Sigmoid colon (tissue), 7 donors: ENCODE measurements around the gene FAM200A. TPM values are rescaled to one million over a fixed set of nuclear protein-coding genes. Genes with fewer than 3 reads are reported as not detected.

ENCODE experiments used
- DNase-seq: peaks from one replicate; pipeline ENCODE4 v3.0.0-alpha.2; 2019
- H3K27ac ChIP-seq, 4 donors: fragments of 200-600 bp; sonication (generic); one replicate each; pipeline ENCODE4 v1.5.1; 2016 to 2019; ENCODE audit warnings: mild to moderate bottlenecking in 1 of 4
- H3K27me3 ChIP-seq, 3 donors: fragments of 200-600 bp; sonication (generic); one replicate each; pipeline ENCODE4 v1.5.1; 2019; ENCODE audit warnings: mild to moderate bottlenecking in 1 of 3
- H3K36me3 ChIP-seq, 4 donors: fragments of 200-600 bp; sonication (generic); one replicate each; pipeline ENCODE4 v1.5.1; 2016 to 2019
- H3K4me1 ChIP-seq, 4 donors: fragments of 200-600 bp; sonication (generic); one replicate each; pipeline ENCODE4 v1.5.1; 2017 to 2019
- H3K4me3 ChIP-seq, 4 donors: fragments of 200-600 bp; sonication (generic); one replicate each; pipeline ENCODE4 v1.5.1; 2017 to 2019; ENCODE audit warnings: mild to moderate bottlenecking in 2 of 4, moderate library complexity in 1 of 4
- H3K9me3 ChIP-seq, 4 donors: fragments of 200-600 bp in 3 of 4; sonication (generic) in 3 of 4; one replicate each; pipeline versions ENCODE4 v1.5.1 to v1.6.1; 2013 to 2019
- CTCF ChIP-seq, 4 experiments: fragments of 450-650 bp in 3 of 4; fragments of 200-600 bp in 1 of 4; IDR thresholded peaks; one replicate each; pipeline ENCODE4 v1.5.1; 2016 to 2019; ENCODE audit warnings: antibody characterized with exemption in 4 of 4, mild to moderate bottlenecking in 3 of 4, moderate library complexity in 2 of 4
- EP300 ChIP-seq, 4 donors: sonication (generic); formaldehyde crosslinking; IDR thresholded peaks; one replicate each; pipeline ENCODE4 v1.6.1; 2017; ENCODE audit warnings: antibody characterized with exemption in 4 of 4
- POLR2A ChIP-seq, 2 donors: fragments of 450-650 bp; IDR thresholded peaks; one replicate each; pipeline ENCODE4 v1.6.1; 2016; ENCODE audit warnings: antibody characterized with exemption in 2 of 2, mild to moderate bottlenecking in 2 of 2, moderate library complexity in 2 of 2
- POLR2AphosphoS5 ChIP-seq, 4 donors: sonication (generic); formaldehyde crosslinking; IDR thresholded peaks; one replicate each; pipeline ENCODE4 v1.6.1; 2017; ENCODE audit warnings: antibody characterized with exemption in 4 of 4
- WGBS, 2 donors: extraction: QIAGEN DNeasy Blood & Tissue Kit; methylation state at CpG; one replicate each; pipeline ENCODE4 v1.1.7; 2013; 5-methylcytosine and 5-hydroxymethylcytosine counted together
- intact Hi-C: fragments of 100-400 bp; cut with DNase I; formaldehyde crosslinking; loops from one replicate; pipeline ENCODE4 v1.15.1; 2023
- polyA plus RNA-seq, 3 donors: library from polyadenylated mRNA; stranded (reverse); fragments of 200-250 nt; gene quantifications; one replicate each; pipeline ENCODE4 v1.2.3, GENCODE V29; 2013
- total RNA-seq, 4 donors: library from RNA; depleted of rRNA; stranded (reverse); fragments of >200 nt; gene quantifications; one replicate each; pipeline ENCODE4 v1.1.0, GENCODE V29; 2016
- donor health status: healthy with polysubstance abuse.
- donor health status: Bipolar disorder and iron deficiency.
- donor health status: healthy.

Gene FAM200A
- total and polyA plus RNA-seq, 7 donors = 1.8 to 6.4 (median 3.1) TPM

GRCh38 chr7:99497766-99498545, 54.0 kb downstream of the FAM200A start:
- H3K27me3 ChIP-seq = no peaks in the 10 kb centered on the region
- peak overlapping the region in 3 of 4 donors; percentile 83 to 88 (median 85) for H3K4me3 ChIP-seq
- H3K9me3 ChIP-seq = peaks cover 0 to 19% (median 16%) of the 10 kb centered on the region in 4 donors
- DNase-seq = peak; percentile 10
- intact Hi-C loops = no loop called here
- peaks cover 0 to 34% (median 28%) of the 10 kb centered on the region in 4 donors for H3K4me1 ChIP-seq
- TF ChIP-seq POLR2AphosphoS5 (IDR thresholded peaks at IDR 0.05) = no peak
- TF ChIP-seq CTCF (IDR thresholded peaks at IDR 0.05) = no peak
- no peak for TF ChIP-seq POLR2A (IDR thresholded peaks at IDR 0.05)
- TF ChIP-seq EP300 (IDR thresholded peaks at IDR 0.05) = no peak
- H3K27ac ChIP-seq = no peak overlapping the region
- peaks cover 29 to 57% (median 37%) of the 10 kb centered on the region in 4 donors for H3K36me3 ChIP-seq
- WGBS, 2 donors = 75 to 82% methylated on average over 6 of the region's 6 CpGs

Other genes starting within 250 kb of the FAM200A start
- gene ARPC1A, start 226.2 kb downstream of the FAM200A start, total RNA-seq = 100 to 1,000 TPM in 2 of 4 donors, 10 to 100 TPM in 2; 94.6 to 131 (median 111) TPM
- 100 to 1,000 TPM; 181 to 396 (median 263) TPM for gene ARPC1A, start 226.2 kb downstream of the FAM200A start, polyA plus RNA-seq
- gene ARPC1B, start 177.4 kb downstream of the FAM200A start, total RNA-seq = 100 to 1,000 TPM in 2 of 4 donors, 10 to 100 TPM in 2; 70.3 to 136 (median 105) TPM
- 100 to 1,000 TPM; 229 to 390 (median 313) TPM for gene ARPC1B, start 177.4 kb downstream of the FAM200A start, polyA plus RNA-seq
- 10 to 100 TPM; 84.5 to 89.5 (median 85.1) TPM for gene PDAP1, start 143.5 kb downstream of the FAM200A start, total RNA-seq
- gene PDAP1, start 143.5 kb downstream of the FAM200A start, polyA plus RNA-seq = 100 to 1,000 TPM; 145 to 194 (median 163) TPM
- 10 to 100 TPM; 44.6 to 89.8 (median 69.3) TPM for gene BUD31, start 143.1 kb downstream of the FAM200A start, total RNA-seq
- gene BUD31, start 143.1 kb downstream of the FAM200A start, polyA plus RNA-seq = 100 to 1,000 TPM; 118 to 141 (median 119) TPM
- gene PTCD1, start 113.3 kb downstream of the FAM200A start, total RNA-seq = 1 to 10 TPM; 4.6 to 6.4 (median 5.6) TPM
- gene PTCD1, start 113.3 kb downstream of the FAM200A start, polyA plus RNA-seq = 1 to 10 TPM; 1.2 to 5.5 (median 4.0) TPM
- gene CPSF4, start 113.2 kb downstream of the FAM200A start, total RNA-seq = 10 to 100 TPM; 26.8 to 32.3 (median 30.3) TPM
- 10 to 100 TPM; 12.7 to 28.0 (median 19.8) TPM for gene CPSF4, start 113.2 kb downstream of the FAM200A start, polyA plus RNA-seq
- gene ATP5MF, start 85.9 kb downstream of the FAM200A start, total RNA-seq = 1,000 to 10,000 TPM in 1 of 4 donors, 100 to 1,000 TPM in 3; 550 to 1,502 (median 722) TPM
- gene ATP5MF, start 85.9 kb downstream of the FAM200A start, polyA plus RNA-seq = 1,000 to 10,000 TPM; 1,517 to 2,013 (median 1,625) TPM
- 10 to 100 TPM in 1 of 4 donors, 1 to 10 TPM in 3; 4.3 to 10.5 (median 7.0) TPM for gene ZNF789, start 79.2 kb downstream of the FAM200A start, total RNA-seq
- gene ZNF789, start 79.2 kb downstream of the FAM200A start, polyA plus RNA-seq = 10 to 100 TPM in 1 of 3 donors, 1 to 10 TPM in 2; 3.7 to 17.4 (median 6.0) TPM
- gene ZNF394, start 51.8 kb downstream of the FAM200A start, total RNA-seq = 10 to 100 TPM; 29.4 to 38.8 (median 34.6) TPM
- 10 to 100 TPM; 19.2 to 25.5 (median 19.2) TPM for gene ZNF394, start 51.8 kb downstream of the FAM200A start, polyA plus RNA-seq
- gene ZKSCAN5, start 47.5 kb downstream of the FAM200A start, total RNA-seq = 10 to 100 TPM in 1 of 4 donors, 1 to 10 TPM in 3; 7.7 to 12.5 (median 8.4) TPM
- gene ZKSCAN5, start 47.5 kb downstream of the FAM200A start, polyA plus RNA-seq = 1 to 10 TPM; 3.0 to 4.9 (median 3.0) TPM
- gene ZNF655, start 6.5 kb upstream of the FAM200A start, total RNA-seq = 100 to 1,000 TPM; 124 to 148 (median 131) TPM
- 10 to 100 TPM; 45.0 to 56.9 (median 50.9) TPM for gene ZNF655, start 6.5 kb upstream of the FAM200A start, polyA plus RNA-seq
- gene TMEM225B, start 46.2 kb upstream of the FAM200A start, total RNA-seq = 1 to 10 TPM in 1 of 4 donors, under 1 TPM in 1, not detected in 2; 0.41 to 1.8 TPM
- under 1 TPM in 1 of 3 donors, not detected in 2; 0.38 TPM for gene TMEM225B, start 46.2 kb upstream of the FAM200A start, polyA plus RNA-seq
- 10 to 100 TPM; 10.7 to 19.9 (median 14.9) TPM for gene ZSCAN25, start 64.8 kb upstream of the FAM200A start, total RNA-seq
- 1 to 10 TPM; 3.6 to 7.2 (median 3.9) TPM for gene ZSCAN25, start 64.8 kb upstream of the FAM200A start, polyA plus RNA-seq
- 1 to 10 TPM in 3 of 4 donors, under 1 TPM in 1; 0.54 to 7.5 (median 3.4) TPM for gene CYP3A5, start 127.9 kb upstream of the FAM200A start, total RNA-seq
- gene CYP3A5, start 127.9 kb upstream of the FAM200A start, polyA plus RNA-seq = 10 to 100 TPM; 13.2 to 36.1 (median 13.6) TPM
- gene CYP3A7, start 183.1 kb upstream of the FAM200A start, total RNA-seq = under 1 TPM in 2 of 4 donors, not detected in 2; 0.33 to 0.36 TPM
- gene CYP3A7, start 183.1 kb upstream of the FAM200A start, polyA plus RNA-seq = under 1 TPM in 2 of 3 donors, not detected in 1; 0.10 to 0.46 TPM
- not detected for gene CYP3A4, start 232.1 kb upstream of the FAM200A start, total RNA-seq
- gene CYP3A4, start 232.1 kb upstream of the FAM200A start, polyA plus RNA-seq = 1 to 10 TPM in 1 of 3 donors, under 1 TPM in 2; 0.25 to 3.6 (median 0.69) TPM